H1 (cell line): ENCODE measurements around the gene MEF2B. TPM values are rescaled to one million over a fixed set of nuclear protein-coding genes. Genes with fewer than 3 reads are reported as not detected.

Experiments used
- CTCF ChIA-PET: fragments of 300-600 bp; sonication (Branson Sonifier 250); formaldehyde crosslinking; loops from one replicate; lab custom pipeline; 2021; ENCODE audit not compliant: partially characterized antibody; lab: Charles Lee
- POLR2A ChIA-PET: fragments of 300-600 bp; sonication (Branson Sonifier 250); formaldehyde crosslinking; loops from one replicate; lab custom pipeline; 2021; ENCODE audit warnings: inconsistent platforms; ENCODE audit not compliant: partially characterized antibody; lab: Charles Lee
- DNase-seq, 2 experiments: peaks; one replicate each; pipeline versions ENCODE4 v3.0.0 to v3.0.0-alpha.2; 2010 to 2022; ENCODE audit warnings: low spot score in 2 of 2, low read depth in 1 of 2, mixed read lengths in 1 of 2
- FAIRE-seq: peaks from 2 replicates; lab custom pipeline; 2011; peaks lifted over from hg19 to GRCh38; lab: Jason Lieb, UNC
- H2AFZ ChIP-seq: 2 replicates; pipeline ENCODE4 v1.8.1; 2012; ENCODE audit warnings: low read length, inconsistent platforms
- H2AK5ac ChIP-seq: 2 replicates; pipeline ENCODE4 v1.6.1; 2013; ENCODE audit warnings: low read depth, low read length
- H2BK120ac ChIP-seq: replicated peaks from 2 replicates; pipeline ENCODE3; 2013; ENCODE audit warnings: low read depth, low read length, inconsistent platforms
- H2BK12ac ChIP-seq: 2 replicates; pipeline ENCODE4 v1.6.1; 2013; ENCODE audit warnings: low read depth, low read length
- H2BK15ac ChIP-seq: 2 replicates; pipeline ENCODE4 v1.6.1; 2013; ENCODE audit warnings: low read length
- H2BK20ac ChIP-seq: 2 replicates; pipeline ENCODE4 v1.6.1; 2013; ENCODE audit warnings: low read length
- H2BK5ac ChIP-seq: 2 replicates; pipeline ENCODE4 v1.6.1; 2013; ENCODE audit warnings: low read depth, low read length
- H3K14ac ChIP-seq: 2 replicates; pipeline ENCODE4 v1.6.1; 2013; ENCODE audit warnings: inconsistent platforms; ENCODE audit not compliant: insufficient read length
- H3K18ac ChIP-seq: 2 replicates; pipeline ENCODE4 v1.6.1; 2013; ENCODE audit warnings: low read length; ENCODE audit errors: extremely low read depth
- H3K23ac ChIP-seq: 2 replicates; pipeline ENCODE4 v1.6.1; 2013; ENCODE audit warnings: inconsistent platforms; ENCODE audit not compliant: insufficient read length
- H3K23me2 ChIP-seq: 2 replicates; pipeline ENCODE4 v1.6.1; 2013; ENCODE audit warnings: low read depth, low read length
- H3K27ac ChIP-seq: 2 replicates; pipeline ENCODE4 v1.6.1; 2011; ENCODE audit warnings: low read depth, low read length, inconsistent platforms
- H3K27me3 ChIP-seq, 4 experiments: replicated peaks in 1 of 4; 1 replicate in 1 of 4; 2 replicates in 3 of 4; pipeline versions ENCODE4 v1.6.1 to v1.8.1; 2011 to 2013; ENCODE audit warnings: low read length in 3 of 4, mild to moderate bottlenecking in 3 of 4, inconsistent platforms in 2 of 4, mixed read lengths in 2 of 4, moderate library complexity in 1 of 4; ENCODE audit not compliant: control insufficient read depth in 3 of 4, insufficient read depth in 3 of 4; ENCODE audit errors: extremely low read depth in 1 of 4
- H3K36me3 ChIP-seq, 4 experiments: 2 replicates each; pipeline versions ENCODE4 v1.6.1 to v1.8.1; 2011 to 2013; ENCODE audit warnings: mild to moderate bottlenecking in 4 of 4, low read length in 3 of 4, moderate library complexity in 2 of 4, control low read depth in 1 of 4, inconsistent platforms in 1 of 4; ENCODE audit not compliant: insufficient read depth in 4 of 4, control insufficient read depth in 2 of 4
- H3K4ac ChIP-seq: replicated peaks from 2 replicates; pipeline ENCODE3; 2013; ENCODE audit warnings: low read length, low read depth, mixed read lengths, inconsistent platforms; ENCODE audit not compliant: insufficient read length
- H3K4me1 ChIP-seq, 4 experiments: replicated peaks in 1 of 4; 1 replicate in 1 of 4; 2 replicates in 3 of 4; pipeline versions ENCODE4 v1.6.1 to v1.8.1; 2011 to 2013; ENCODE audit warnings: low read length in 3 of 4, inconsistent platforms in 2 of 4, mixed read lengths in 1 of 4; ENCODE audit not compliant: insufficient read depth in 4 of 4, control insufficient read depth in 3 of 4
- H3K4me2 ChIP-seq, 2 experiments: 2 replicates each; pipeline versions ENCODE4 v1.6.1 to v1.8.1; 2011 to 2013; ENCODE audit warnings: low read depth in 2 of 2, low read length in 2 of 2, control low read depth in 1 of 2, inconsistent platforms in 1 of 2, mild to moderate bottlenecking in 1 of 2; ENCODE audit not compliant: insufficient read depth in 1 of 2
- H3K4me3 ChIP-seq, 4 experiments: fragments of 200-600, 300-600 bp in 1 of 4; sonication (generic), shearing (Covaris generic), sonication (Bioruptor Twin) in 1 of 4; 2 replicates each; pipeline versions ENCODE4 v1.5.1 to v1.8.1; 2011 to 2016; ENCODE audit warnings: low read length in 4 of 4, low read depth in 3 of 4, control low read depth in 2 of 4, inconsistent platforms in 2 of 4, mild to moderate bottlenecking in 2 of 4, mixed read lengths in 1 of 4, moderate library complexity in 1 of 4; ENCODE audit not compliant: insufficient read depth in 2 of 4; ENCODE audit errors: extremely low read depth in 1 of 4
- H3K56ac ChIP-seq: replicated peaks from 2 replicates; pipeline ENCODE3; 2013; ENCODE audit warnings: low read depth, mild to moderate bottlenecking, mixed read lengths, low read length, inconsistent platforms; ENCODE audit not compliant: insufficient read length
- H3K79me1 ChIP-seq: 2 replicates; pipeline ENCODE4 v1.6.1; 2013; ENCODE audit warnings: low read depth, low read length, control low read depth
- H3K79me2 ChIP-seq, 2 experiments: 2 replicates each; pipeline versions ENCODE4 v1.6.1 to v1.8.1; 2012 to 2013; ENCODE audit warnings: low read length in 2 of 2, mild to moderate bottlenecking in 2 of 2, inconsistent platforms in 1 of 2; ENCODE audit not compliant: insufficient read depth in 2 of 2, control insufficient read depth in 1 of 2
- H3K9ac ChIP-seq, 4 experiments: replicated peaks in 1 of 4; 1 replicate in 1 of 4; 2 replicates in 3 of 4; pipeline versions ENCODE4 v1.6.1 to v1.8.1; 2011 to 2013; ENCODE audit warnings: low read depth in 3 of 4, low read length in 3 of 4, control low read depth in 2 of 4, mild to moderate bottlenecking in 2 of 4, moderate library complexity in 2 of 4, inconsistent platforms in 1 of 4; ENCODE audit errors: extremely low read depth in 1 of 4
- H3K9me3 ChIP-seq, 2 experiments: 2 replicates each; pipeline versions ENCODE4 v1.6.1 to v1.8.1; 2012 to 2013; ENCODE audit warnings: mild to moderate bottlenecking in 2 of 2, moderate library complexity in 2 of 2, control low read depth in 1 of 2, inconsistent platforms in 1 of 2, low read depth in 1 of 2, low read length in 1 of 2, mixed read lengths in 1 of 2; ENCODE audit not compliant: insufficient read depth in 2 of 2
- H4K20me1 ChIP-seq, 2 experiments: replicated peaks in 1 of 2; 2 replicates each; pipeline versions ENCODE3 to v1.8.1; 2011 to 2013; ENCODE audit warnings: inconsistent platforms in 2 of 2, low read length in 2 of 2, mild to moderate bottlenecking in 1 of 2; ENCODE audit not compliant: insufficient read depth in 2 of 2, control insufficient read depth in 1 of 2
- H4K5ac ChIP-seq: 2 replicates; pipeline ENCODE4 v1.6.1; 2013; ENCODE audit warnings: low read length, low read depth, mixed read lengths, inconsistent platforms; ENCODE audit not compliant: insufficient read length
- H4K8ac ChIP-seq: 2 replicates; pipeline ENCODE4 v1.8.0; 2013; ENCODE audit warnings: mild to moderate bottlenecking, moderate library complexity, low read length, inconsistent platforms; ENCODE audit not compliant: insufficient read depth; ENCODE audit errors: extremely low read depth
- H4K91ac ChIP-seq: replicated peaks from 2 replicates; pipeline ENCODE3; 2013; ENCODE audit warnings: low read length, mixed read lengths, inconsistent platforms; ENCODE audit not compliant: insufficient read length
- CBX8 ChIP-seq: fragments of 300-800, 300-1000 bp; sonication (generic); IDR thresholded peaks from 2 replicates; pipeline ENCODE4 v1.7.1; 2016; ENCODE audit warnings: low read depth, low read length, borderline replicate concordance
- CTBP2 ChIP-seq: IDR thresholded peaks from 2 replicates; pipeline ENCODE4 v1.7.0; 2011; ENCODE audit warnings: borderline replicate concordance, mild to moderate bottlenecking, moderate library complexity, mixed read lengths, low read length; ENCODE audit not compliant: insufficient read depth, insufficient read length
- MAFK ChIP-seq: IDR thresholded peaks from 2 replicates; pipeline ENCODE4 v1.6.1; 2012; ENCODE audit warnings: low read depth, mild to moderate bottlenecking, improper control_type of control experiment, low read length
- POU5F1 ChIP-seq: IDR thresholded peaks from 2 replicates; pipeline ENCODE4 v1.6.1; 2011; ENCODE audit warnings: low read depth, mild to moderate bottlenecking, low read length, moderate library complexity
- SIRT6 ChIP-seq: IDR thresholded peaks from one replicate; pipeline ENCODE4 v1.7.1; 2012; ENCODE audit warnings: low read length, inconsistent platforms
- WGBS, 2 experiments: shearing (Covaris generic) in 1 of 2; methylation state at CpG; one replicate each; pipeline versions ENCODE4 v1.1.6 to v1.1.7; 2013 to 2015; ENCODE audit warnings: low lambda C conversion rate in 2 of 2, mixed read lengths in 2 of 2, inconsistent platforms in 1 of 2, low coverage in 1 of 2, missing lambda C conversion rate in 1 of 2; ENCODE audit not compliant: insufficient replicate concordance in 2 of 2, insufficient coverage in 1 of 2, insufficient read length in 1 of 2; ENCODE audit errors: extremely low coverage in 1 of 2, missing lambda C conversion rate in 1 of 2; 5-methylcytosine and 5-hydroxymethylcytosine counted together
- polyA plus RNA-seq, 7 experiments: library from polyadenylated mRNA; depleted of rRNA in 3 of 7; stranded (reverse) in 5 of 7; unstranded in 2 of 7; fragments of >200 nt in 5 of 7; fragments of 200-250 nt in 2 of 7; gene quantifications; 1 replicate in 5 of 7; 2 replicates in 1 of 7; 4 replicates in 1 of 7; pipeline versions ENCODE4 v1.2.1 to v1.2.3, GENCODE V29; 2011 to 2013; ENCODE audit warnings: missing spikeins in 2 of 7, mixed read lengths in 2 of 7
- total RNA-seq: library from RNA; stranded (reverse); fragmentation: NEBNext Ultra II Directional; extraction: Animal tissue kit (Norgen Biotek cat#: 25700); gene quantifications from 2 replicates; pipeline ENCODE4 v1.2.1, GENCODE V29; 2021
- TF ChIP-seq, protein P1 (sequence below): IDR thresholded peaks from 2 replicates; pipeline ENCODE4 v1.6.1; 2011; ENCODE audit warnings: low read depth, mild to moderate bottlenecking, low read length; ENCODE audit not compliant: insufficient read depth
- TF ChIP-seq, protein P2 (sequence below): IDR thresholded peaks from 2 replicates; pipeline ENCODE4 v1.6.1; 2012; ENCODE audit warnings: inconsistent platforms

MEF2B gene
- total and polyA plus RNA-seq, 2 of the 8 experiments (the other 6 are each of a cell fraction or from before 2014, with no cell fraction given) = 2.8 to 3.7 TPM

DNA sequence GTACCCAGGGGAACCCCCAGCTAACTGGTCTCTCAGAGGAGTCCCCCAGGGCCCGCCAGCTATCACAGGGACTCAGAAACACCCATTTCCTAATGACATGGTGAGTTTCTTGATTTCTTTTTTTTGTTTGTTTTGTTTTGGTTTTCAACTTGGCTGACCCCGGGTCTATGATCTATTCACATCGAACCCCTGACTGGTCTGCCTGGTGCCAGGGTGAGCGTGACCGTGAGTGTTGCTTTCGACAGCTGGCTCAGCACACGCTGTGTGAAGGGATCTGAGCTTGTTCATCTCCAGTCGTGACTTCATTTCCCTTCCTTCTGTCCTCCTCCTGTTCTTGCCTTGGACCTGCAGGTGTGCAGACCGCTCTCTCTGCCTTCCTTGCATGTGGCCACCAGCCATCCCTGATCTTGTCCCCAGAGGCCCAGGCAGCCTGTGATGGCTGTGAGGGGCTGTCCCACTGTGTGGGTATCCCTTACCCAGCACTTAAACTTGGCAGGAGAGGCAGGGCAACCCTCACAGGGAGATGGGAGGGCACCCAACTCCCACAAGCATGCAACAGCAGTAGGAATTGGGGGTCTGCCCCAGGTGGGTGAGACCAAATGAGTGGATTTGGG lies 58.0 kb downstream of the MEF2B start:
- no peak for TF ChIP-seq POU5F1
- TF ChIP-seq, protein P1, sequence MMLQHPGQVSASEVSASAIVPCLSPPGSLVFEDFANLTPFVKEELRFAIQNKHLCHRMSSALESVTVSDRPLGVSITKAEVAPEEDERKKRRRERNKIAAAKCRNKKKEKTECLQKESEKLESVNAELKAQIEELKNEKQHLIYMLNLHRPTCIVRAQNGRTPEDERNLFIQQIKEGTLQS = no peak
- no peak for TF ChIP-seq CBX8
- TF ChIP-seq SIRT6 = no peak
- TF ChIP-seq, protein P2, sequence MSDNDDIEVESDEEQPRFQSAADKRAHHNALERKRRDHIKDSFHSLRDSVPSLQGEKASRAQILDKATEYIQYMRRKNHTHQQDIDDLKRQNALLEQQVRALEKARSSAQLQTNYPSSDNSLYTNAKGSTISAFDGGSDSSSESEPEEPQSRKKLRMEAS = no peak
- no peak for TF ChIP-seq CTBP2
- TF ChIP-seq MAFK = no peak
- peaks cover 0 to 4% of the 10 kb centered on the region in 2 experiments for H4K20me1 ChIP-seq
- no peak overlapping the region for H3K9ac ChIP-seq
- no peak overlapping the region for H3K18ac ChIP-seq
- no peak overlapping the region for H3K4me3 ChIP-seq
- CTCF ChIA-PET = interaction anchor here (0.6 to 3.8 kb wide), 11 partner anchors 10 to 71 kb away, joined by 3 to 42 read pairs (median 5); no protein-coding TSS in a partner anchor
- no peak overlapping the region for H3K4me2 ChIP-seq
- H2BK20ac ChIP-seq = no peak overlapping the region
- H3K36me3 ChIP-seq = no peaks in the 10 kb centered on the region
- H3K27me3 ChIP-seq = 0 out of 7 replicates have a peak, but pooled peaks cover 0 to 2% (median 0%) of the 10 kb centered on the region in 4 experiments
- H2BK12ac ChIP-seq = peak overlapping the region; percentile 30; the same call in 1 of the 2 replicates
- H3K23ac ChIP-seq = no peak overlapping the region
- no peaks in the 10 kb centered on the region for H3K79me2 ChIP-seq
- H3K4me1 ChIP-seq = peaks cover 0 to 3% (median 2%) of the 10 kb centered on the region in 4 experiments; a peak in 4 of 7 replicates
- no peak overlapping the region for H3K14ac ChIP-seq
- DNase-seq (no peak), FAIRE-seq (no peak)
- H4K91ac ChIP-seq = no peak overlapping the region
- H2BK5ac ChIP-seq = no peak overlapping the region
- H3K9me3 ChIP-seq = no peaks in the 10 kb centered on the region
- 0 out of 2 replicates have a peak, but pooled peaks cover 2% of the 10 kb centered on the region for H3K79me1 ChIP-seq
- H3K56ac ChIP-seq = no peak overlapping the region
- WGBS, 2 experiments = 91% methylated on average over 9 of the region's 9 CpGs; no CpG with 5 or more reads in 1 of the 2 experiments
- no peak overlapping the region for H2AFZ ChIP-seq
- no peak overlapping the region for H2BK15ac ChIP-seq
- peaks cover 6% of the 10 kb centered on the region; the same call in 1 of the 2 replicates for H3K23me2 ChIP-seq
- POLR2A ChIA-PET = interaction anchor here (0.6 to 1.9 kb wide), 4 partner anchors 8 to 156 kb away, joined by 3 to 6 read pairs (median 4); no protein-coding TSS in a partner anchor
- H3K4ac ChIP-seq = no peak overlapping the region
- H2BK120ac ChIP-seq = no peak overlapping the region
- peak overlapping the region; percentile 24; the same call in 1 of the 2 replicates for H2AK5ac ChIP-seq
- no peak overlapping the region for H4K5ac ChIP-seq
- H3K27ac ChIP-seq = no peak overlapping the region
- H4K8ac ChIP-seq = no peak overlapping the region
